Activated T-cell treated with anti-CD3 and anti-CD28 coated beads, Interleukin-2, amount 50 U/mL, for 48 hours (primary cell): Measurements from ENCODE around the gene NF2.

ENCODE experiments used
- DNase-seq, 2 experiments: peaks; one replicate each; pipeline ENCODE4 v3.0.0-alpha.2; 2020

Gene NF2

DNA sequence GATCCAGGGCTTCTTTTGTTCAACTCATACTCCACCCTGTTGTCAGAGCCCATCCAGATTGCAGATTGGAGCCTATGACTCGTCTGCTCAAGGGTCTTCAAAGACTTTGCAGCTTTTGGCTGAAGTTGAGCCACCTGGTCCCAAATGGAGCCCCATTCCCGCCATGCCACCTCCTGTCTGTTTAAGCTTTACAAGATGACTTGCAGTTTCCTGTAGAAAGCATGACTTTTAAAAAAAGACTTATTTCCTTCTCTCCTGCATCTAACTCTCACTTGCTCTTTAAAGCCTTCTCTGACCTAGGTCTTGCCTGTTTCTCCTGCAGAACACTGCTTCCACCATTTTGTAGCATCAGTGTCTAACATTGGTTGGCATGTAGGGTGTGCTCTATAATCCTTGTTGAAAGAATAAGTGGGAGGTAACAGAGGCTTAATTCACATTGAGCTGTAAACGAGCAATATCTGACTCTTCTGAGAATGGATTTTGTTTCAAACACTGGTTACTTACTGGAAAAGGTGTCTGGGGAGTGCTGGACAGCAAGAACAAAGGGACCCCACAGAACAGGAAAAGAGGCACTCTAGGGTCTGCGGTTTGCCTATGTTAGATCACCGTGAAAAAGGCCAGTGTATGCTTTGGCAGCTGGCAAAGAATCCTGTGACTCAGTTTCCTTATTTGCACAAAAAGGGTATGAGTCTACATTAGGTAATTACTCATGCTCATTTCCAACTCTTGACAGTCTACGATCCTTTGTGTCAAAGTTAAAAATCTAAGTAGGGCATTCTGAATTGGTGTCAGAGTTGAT lies 30.3 kb downstream of the NF2 start:
- no peak for DNase-seq

DNA sequence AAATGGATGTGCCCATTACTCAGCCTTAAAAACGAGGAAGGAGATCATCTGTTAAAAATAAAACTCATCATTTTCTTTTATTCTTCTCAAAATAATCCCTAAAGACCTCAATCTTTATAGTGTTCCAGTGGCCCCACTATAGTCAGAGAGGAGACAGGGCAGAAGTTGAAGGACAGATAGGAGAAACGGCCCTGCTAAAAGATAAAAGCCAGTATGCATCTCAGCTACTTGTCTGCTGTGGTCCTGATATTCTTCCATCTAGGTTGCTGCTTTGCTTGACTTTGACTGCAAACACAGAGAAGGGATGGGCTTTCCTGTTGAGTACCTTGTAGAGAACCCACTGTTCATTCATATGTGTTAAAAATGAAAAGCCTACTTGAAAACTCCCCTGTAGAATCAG lies 31.4 kb downstream of the NF2 start:
- no peak for DNase-seq

DNA sequence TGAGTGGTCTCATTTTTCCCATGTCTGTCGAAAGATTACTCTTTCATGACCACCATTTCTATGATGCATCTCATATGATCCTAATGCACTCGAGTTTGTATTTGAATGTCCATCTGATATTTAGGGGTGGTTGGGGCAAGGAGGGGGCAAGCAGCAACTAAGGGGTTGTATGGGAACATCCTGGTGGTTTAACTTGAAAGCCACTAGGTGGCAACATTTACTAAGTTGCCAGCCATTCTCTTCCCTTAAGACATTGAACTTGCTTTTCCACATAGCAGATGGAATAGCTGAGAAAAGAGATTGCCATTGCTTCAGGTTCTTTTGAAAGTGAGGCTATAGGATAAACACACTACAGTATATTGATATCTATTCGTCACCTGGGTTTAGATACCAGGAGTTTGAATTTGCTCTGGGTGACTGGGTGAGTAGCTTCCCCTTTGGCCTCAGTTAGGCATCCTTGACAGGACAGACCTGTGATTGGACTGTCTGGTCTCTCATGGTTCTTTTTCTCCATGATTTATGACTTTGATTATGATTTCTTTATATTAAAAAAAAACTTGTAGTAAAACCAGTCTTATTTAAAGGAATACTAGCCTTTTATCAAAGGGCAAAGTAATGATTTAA lies 32.4 kb downstream of the NF2 start:
- DNase-seq = no peak

DNA sequence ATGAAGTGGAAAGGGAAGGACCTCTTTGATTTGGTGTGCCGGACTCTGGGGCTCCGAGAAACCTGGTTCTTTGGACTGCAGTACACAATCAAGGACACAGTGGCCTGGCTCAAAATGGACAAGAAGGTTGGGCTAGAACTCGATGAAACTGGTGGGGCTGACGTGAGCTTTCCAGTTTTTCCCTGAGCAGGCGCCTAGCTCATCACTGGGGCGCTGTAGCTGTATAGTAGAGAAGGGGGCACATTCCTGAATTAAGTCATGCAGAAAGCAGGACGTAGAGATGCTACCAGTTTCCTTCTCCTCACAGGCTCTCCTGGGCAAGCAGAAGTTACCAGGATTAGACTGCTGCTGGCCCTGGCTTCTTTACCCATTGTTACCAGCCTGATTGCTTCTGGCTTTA lies 33.3 kb downstream of the NF2 start:
- DNase-seq = no peak

DNA sequence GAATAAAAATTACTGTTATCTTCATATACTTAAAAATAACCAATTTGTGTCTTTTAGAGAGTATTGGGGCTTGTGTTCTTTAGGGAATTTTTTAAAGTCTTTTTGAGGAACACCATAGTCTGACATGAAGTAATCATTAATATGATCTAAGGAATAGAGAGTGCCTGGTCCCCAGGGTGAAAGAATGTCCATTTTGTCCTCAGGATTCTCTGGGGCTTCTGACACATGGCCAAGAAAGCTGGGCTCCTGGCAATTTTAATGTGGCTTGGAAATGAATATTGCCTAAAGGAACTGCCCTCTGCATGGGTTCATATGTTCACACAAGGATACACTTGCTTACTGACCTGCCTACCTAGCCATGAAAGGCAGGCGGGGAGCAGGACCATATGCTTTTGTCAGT lies 33.7 kb downstream of the NF2 start:
- no peak for DNase-seq

DNA sequence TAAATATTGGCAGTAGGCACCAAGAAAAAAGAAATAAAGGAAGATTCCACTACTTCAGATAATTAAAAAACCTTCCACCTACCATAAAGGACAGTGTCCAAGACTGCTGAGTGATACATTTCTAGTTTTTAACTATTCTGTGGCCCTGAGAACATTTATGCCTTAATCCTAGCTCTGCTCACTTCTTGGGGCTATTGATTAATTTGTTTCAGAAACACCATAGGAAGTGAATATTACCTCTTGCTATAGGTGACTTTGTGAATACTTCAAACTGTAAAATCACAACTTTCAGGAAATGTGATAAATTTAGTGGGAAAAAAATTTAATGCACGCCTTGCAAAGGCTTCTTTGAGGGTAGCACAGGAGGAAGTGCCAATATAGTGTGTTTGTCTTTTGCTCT lies 35.2 kb downstream of the NF2 start:
- DNase-seq = no peak

DNA sequence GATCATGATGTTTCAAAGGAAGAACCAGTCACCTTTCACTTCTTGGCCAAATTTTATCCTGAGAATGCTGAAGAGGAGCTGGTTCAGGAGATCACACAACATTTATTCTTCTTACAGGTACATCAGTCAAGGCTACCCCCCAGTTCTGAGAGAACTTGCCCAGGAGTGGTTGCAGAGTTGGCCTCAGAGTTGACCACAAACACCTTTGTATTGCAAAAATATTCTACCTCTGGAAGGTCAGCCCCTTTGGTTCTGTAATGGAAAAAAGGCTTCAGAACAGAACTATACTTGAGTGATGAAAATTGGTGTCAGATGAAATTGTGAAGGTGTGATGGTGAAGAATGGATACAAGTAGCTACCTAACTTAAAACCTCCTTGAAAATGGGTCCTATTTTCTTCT lies 35.7 kb downstream of the NF2 start:
- DNase-seq = no peak

DNA sequence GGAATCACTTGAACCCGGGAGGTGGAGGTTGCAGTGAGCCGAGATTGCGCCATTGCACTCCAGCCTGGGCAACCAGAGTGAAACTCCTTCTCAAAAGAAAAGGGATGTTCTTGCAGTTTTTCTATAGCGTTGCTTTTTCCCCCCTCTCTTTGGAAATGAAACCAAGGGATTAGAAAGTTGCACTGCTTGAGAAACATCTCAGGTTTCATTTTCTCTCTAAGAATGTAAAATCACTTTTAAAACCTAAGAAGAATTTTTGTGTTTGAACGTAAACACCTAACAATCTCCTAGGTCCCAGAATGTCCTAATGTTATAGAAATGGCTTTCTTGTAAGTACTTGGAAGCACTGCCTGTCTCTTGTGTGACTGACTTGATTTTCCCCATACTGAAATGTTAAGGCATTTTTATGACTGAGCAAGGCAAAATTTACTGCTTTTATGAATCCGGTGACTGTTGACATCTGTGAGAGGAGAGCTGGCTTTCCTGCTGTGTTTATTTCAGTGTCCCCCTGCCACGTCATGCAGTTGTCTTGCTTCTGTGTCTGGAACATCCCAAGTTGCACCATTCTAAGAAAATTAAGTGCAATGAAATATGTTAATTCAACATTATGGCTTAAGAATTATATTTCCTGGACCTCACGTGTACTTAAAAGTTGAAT lies 37.7 kb downstream of the NF2 start:
- DNase-seq = no peak

DNA sequence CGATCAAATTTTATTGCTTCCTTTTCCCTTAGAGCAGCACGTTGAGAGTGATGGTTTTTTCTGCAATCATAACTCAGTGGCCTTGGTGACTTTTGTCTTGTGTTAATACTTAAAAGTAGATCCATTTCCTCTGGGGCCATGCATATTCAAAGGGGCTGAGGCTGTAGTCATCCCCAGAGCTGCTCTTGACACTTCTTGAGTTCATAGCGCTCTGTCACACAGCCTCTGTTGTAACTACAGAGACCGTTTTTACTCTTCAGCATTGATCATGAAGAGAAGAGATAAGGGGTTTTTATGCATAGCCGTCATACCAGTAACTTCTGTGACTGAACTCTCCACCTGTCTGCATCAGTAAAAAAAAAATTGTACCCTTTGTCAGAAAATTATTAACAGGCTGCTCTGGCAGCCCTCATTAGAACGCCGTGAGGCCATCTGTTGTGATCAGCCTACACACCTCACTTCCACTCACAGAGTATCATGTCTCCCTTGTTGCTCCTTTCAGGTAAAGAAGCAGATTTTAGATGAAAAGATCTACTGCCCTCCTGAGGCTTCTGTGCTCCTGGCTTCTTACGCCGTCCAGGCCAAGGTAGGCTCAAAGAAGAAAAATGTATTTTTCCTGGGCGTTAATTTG lies 38.4 kb downstream of the NF2 start:
- DNase-seq = no peak

DNA sequence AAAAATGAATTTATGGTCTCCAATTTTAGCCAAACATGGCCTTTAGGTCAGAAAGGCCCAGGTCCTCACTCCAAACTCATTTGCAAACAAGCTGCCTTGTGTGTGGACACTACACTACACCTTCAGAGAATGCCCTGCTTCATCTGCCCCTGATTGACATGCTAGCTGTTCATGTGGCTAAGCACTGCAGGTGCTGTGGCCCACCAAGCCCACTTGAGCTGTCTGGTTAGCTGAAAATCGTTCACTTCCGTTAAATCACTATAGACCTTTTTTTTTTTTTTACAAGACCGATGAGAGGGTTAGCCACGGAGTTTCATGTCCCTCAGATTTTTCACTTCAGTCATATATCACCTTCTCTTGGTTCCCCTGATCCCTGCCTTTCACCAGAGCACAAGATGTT lies 39.3 kb downstream of the NF2 start:
- no peak for DNase-seq

DNA sequence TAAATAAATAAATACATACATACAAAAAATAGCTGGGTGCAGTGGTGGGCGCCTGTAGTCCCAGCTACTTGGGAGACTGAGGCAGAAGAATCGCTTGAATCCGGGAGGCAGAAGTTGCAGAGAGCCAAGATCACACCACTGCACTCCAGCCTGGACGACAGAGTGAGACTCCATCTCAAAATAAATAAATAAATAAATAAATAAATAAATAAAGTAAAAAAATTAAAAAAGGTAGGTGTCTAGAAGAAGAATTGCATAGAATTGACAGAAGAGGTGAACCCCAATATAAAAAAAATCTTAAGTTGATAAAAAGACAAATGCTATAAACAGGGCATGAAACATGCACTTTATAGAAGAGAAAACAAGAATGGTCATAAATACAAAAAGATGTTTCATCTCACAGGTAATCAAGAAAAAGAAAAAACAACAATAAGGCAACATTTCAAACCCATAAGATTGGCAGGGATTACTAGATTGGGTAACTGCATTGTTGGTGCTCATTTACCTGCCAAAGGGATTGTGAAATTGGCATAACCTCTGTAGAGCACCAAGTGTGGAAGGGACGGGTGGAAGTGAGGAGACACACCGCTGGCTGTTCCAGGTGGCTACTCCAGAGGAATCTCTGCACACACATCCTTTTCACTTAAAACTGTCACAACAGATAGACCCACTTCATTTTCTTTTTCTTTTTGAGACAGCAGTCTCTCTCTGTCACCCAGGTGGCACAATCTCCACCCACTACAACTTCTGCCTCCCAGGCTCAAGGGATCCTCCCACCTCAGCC lies 44.7 kb downstream of the NF2 start:
- DNase-seq = no peak

DNA sequence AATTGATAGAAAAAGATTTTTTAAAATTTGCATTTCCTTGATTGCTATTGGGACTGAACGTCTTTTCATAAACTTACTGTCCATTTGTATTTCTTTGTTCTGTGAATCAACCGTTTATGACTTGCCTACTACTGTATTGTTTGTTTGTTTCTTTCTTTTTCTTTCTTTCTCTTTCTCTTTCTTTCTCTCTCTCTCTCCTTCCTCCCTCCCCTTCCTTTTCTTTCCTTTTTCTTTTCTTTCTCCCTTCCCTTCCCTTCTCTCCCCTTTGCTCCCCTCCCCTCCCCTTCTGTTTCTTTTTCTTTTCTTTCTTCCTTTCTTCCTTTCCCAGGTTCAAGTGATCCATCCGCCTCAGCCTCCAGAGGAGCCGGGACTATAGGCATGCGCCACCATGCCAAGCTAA lies 46.9 kb downstream of the NF2 start:
- DNase-seq = no peak

DNA sequence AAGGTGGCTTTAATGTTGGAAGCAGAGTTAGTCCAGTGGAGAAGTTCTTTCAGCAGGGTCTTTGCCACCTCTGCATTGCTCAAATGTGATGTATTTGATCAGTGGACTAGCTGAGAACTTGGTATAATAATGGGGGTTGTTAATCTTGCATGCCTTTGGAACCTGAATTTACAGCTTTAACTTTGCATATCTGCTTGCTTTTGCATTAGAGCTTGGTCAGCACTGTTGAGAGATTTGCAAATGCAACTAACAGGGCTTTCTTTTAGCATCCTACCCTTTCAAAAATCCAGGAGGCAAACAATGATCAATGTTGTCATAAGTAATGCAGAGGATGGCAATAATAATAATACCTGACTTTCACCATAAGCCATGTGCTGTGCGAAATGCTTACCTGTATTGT lies 48.2 kb downstream of the NF2 start:
- no peak for DNase-seq

DNA sequence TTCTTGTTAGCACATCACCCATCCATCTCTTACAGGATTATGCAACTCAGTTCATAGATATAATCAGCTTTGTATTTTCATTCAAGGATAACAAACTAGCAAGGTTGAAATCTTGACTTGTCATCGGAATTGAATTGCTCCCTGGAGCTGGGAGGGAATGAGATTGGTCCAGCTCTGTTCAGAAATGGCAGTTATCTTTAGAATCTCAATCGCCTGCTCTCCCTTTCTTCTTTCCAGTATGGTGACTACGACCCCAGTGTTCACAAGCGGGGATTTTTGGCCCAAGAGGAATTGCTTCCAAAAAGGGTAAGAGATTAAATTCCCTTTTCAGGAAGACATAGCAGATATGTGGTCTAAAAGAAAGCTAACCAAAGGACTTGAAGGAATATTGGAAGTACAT lies 51.0 kb downstream of the NF2 start:
- no peak for DNase-seq

DNA sequence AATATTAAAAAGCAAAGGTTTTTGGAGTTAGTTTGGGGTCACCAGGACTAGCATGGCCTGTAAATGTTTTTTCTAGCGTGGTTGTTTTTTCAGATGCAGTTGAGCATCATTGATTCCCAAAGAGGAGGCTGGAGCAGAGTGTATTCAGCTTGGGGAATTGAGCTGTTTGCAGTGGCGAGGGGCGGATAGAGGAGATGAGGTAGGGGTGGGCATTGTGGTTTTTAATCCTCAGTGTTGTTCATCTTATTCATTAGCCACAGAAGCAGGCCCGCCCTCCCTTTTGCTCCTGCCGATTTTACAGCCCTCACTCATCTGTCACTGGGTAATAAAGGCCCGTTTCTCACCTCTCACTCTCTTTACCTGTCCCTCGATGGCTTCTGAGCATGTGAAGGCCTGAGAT lies 51.4 kb downstream of the NF2 start:
- no peak for DNase-seq

DNA sequence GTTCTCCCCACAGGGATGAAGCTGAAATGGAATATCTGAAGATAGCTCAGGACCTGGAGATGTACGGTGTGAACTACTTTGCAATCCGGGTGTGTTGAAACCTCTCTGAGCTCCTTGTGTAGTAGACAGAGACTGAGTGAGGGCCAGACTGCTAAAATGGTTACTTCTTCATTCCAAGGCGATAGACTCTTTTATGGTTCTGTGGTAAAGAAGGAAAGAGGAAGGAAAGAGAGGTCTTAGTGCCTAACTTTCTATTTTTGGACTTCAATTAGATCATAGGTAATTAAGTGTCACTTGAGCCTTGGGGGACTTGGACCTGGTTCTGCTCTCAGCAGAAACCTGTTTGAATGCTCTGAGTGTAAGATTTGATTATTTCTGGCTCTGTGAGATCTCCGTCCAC lies 54.7 kb downstream of the NF2 start:
- no peak for DNase-seq

DNA sequence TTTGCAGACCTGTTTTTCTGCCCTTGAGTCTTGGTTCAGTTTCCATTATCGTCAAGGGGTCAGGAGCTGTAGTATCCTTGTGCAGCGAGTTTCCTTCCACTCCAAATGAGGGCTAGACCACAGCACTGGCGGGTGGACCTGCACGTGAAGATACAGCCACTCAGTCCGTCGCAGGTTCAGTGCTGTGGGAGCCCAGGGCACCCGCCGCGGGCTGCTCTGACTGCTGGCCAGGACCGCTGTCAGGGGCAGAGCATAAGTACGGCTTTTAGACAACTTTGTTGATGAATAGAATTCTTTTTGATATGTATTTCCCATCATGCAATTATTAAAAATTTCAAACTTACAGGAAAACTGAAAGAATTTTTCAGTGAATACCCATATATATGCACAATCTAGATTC lies 56.6 kb downstream of the NF2 start:
- DNase-seq = no peak

DNA sequence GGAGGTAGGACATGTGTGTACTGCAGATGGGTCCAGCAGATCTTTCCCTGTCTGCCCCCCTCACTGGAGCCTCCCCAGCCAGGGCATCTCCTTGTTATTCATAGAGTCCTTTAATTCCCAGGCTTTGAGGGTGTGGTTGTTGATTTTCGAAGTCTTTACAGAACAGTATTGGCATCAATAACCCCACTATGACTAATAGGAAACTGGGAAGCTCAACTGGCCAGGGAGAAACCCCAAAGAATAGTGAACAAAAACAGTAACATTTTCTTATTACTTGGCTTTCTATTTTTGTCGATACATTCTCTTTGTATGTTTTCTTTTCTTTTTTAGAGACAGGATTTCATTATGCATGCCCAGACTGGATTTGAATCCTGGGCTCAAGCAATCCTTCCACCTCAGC lies 57.9 kb downstream of the NF2 start:
- no peak for DNase-seq

DNA sequence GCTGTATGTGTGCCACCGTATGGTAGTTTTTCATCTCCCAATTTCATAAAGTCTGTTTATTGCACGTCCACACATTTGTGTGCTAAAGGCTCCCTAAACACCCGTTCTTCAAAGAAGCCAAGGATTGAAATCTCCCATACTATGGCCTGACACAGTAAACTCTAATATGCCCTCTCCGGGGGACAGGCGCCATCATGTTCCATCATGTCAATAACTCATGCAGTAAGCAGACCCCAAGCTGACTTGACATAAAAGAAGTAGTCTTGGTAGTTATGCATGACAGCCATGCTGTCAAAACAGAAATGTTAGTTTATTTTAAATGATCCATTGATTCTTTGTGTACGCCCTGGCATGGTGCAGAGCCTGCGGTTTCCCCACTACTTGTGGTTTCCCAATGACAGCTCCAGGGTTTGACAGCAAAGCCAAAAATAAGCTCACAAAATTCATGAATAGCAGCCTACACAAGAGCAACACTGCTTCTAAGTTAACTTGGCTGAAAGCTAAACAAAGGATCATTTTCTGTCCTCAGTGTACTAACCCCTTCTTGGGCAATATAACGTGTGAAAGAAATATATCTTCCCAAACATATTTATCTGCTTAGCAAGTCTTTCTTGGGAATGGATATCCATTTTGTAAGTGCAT lies 59.9 kb downstream of the NF2 start:
- no peak for DNase-seq

DNA sequence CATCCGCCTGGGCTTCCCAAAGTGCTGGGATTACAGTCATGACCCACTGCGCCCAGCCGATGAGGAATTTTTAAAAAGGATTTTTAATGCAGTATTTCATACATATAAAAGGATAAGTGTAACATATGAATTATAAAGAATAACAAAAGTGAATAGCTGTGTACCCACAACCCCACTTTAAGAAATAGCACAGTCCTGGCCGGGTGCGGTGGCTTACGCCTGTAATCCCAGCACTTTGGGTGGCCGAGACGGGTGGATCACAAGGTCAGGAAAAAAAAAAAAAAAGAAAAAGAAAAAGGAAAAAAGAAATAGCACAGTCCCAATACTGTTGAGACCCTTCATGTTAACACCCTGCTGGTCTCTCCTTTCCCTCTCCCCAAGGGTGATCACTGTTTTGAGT lies 62.1 kb downstream of the NF2 start:
- DNase-seq = no peak

DNA sequence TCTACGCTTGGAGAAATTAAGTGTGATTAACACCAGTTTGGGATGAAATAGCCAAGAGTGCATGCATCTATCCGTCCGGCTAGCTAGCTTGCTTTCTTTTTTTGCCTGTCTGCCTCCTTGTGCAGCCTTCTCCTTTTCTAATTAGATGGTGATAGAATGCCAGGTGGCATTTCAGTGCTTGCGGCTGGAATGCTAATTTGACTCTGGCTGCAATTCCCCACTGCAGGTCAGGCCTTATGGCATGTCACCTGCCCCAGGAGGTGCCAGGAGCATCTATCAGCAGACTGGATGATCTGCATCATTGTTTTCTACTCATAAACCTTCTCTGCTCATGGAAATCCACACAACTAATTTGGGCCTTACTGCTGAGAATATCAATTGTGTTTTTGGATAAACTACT lies 65.2 kb downstream of the NF2 start:
- DNase-seq = no peak

DNA sequence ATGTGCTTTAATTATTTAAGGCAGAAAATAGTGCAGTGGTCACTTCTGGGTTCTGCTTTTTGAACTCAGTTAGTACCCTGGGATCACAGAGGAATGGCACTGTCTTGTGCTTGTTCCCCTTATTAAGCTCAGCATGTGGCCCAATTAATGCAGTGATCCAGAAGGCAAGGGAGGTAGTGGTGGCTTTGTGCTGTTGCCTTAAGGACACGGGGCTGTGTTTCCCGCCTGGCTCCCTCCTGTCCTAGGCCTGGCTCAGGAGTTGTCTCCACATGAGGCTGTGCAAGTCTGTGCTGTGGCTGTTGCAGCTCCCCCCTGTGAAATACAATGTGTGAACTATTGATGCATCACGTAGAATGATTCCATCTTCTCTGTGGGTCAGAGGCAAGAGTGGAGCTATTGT lies 67.2 kb downstream of the NF2 start:
- DNase-seq = no peak
